GM23338 (cell line): ENCODE data around the gene PLG. TPM values are rescaled to one million over a fixed set of nuclear protein-coding genes. Genes with fewer than 3 reads are reported as not detected.

Experiments
- ATAC-seq: fragments of 200-7000 bp; cut with Tn5 transposase; 3 replicates; pipeline ENCODE4 v1.9.1; 2020
- DNase-seq: peaks from one replicate; pipeline ENCODE4 v3.0.0-alpha.2; 2015; ENCODE audit warnings: low spot score
- H2AFZ ChIP-seq: fragments of 200-600 bp; sonication (generic); 2 replicates; pipeline ENCODE4 v1.8.0; 2016; ENCODE audit warnings: antibody characterized with exemption, mild to moderate bottlenecking, moderate library complexity
- H3F3A ChIP-seq: fragments of 200-600 bp; sonication (generic); replicated peaks from 2 replicates; pipeline ENCODE4 v1.8.0; 2017; ENCODE audit warnings: antibody characterized with exemption, mixed run types, low read depth
- H3K27ac ChIP-seq: fragments of 200-600 bp; sonication (generic); 2 replicates; pipeline ENCODE4 v1.6.1; 2016; ENCODE audit warnings: low read depth
- H3K27me3 ChIP-seq: fragments of 200-600 bp; sonication (generic); 2 replicates; pipeline ENCODE4 v1.8.0; 2016; ENCODE audit warnings: mild to moderate bottlenecking, mixed run types, moderate library complexity; ENCODE audit not compliant: insufficient read depth
- H3K36me3 ChIP-seq: fragments of 200-600 bp; sonication (generic); 2 replicates; pipeline ENCODE4 v1.8.0; 2016; ENCODE audit warnings: mild to moderate bottlenecking; ENCODE audit not compliant: insufficient read depth
- H3K4me1 ChIP-seq: fragments of 200-600 bp; sonication (generic); 2 replicates; pipeline ENCODE4 v1.8.0; 2016; ENCODE audit warnings: mild to moderate bottlenecking, moderate library complexity; ENCODE audit not compliant: insufficient read depth
- H3K4me2 ChIP-seq: fragments of 200-600 bp; sonication (generic); 2 replicates; pipeline ENCODE4 v1.7.1; 2017; ENCODE audit warnings: mixed run types
- H3K4me3 ChIP-seq: fragments of 200-600 bp; sonication (generic); 2 replicates; pipeline ENCODE4 v1.6.1; 2016; ENCODE audit warnings: mixed run types
- H3K79me2 ChIP-seq: fragments of 200-600 bp; sonication (generic); replicated peaks from 2 replicates; pipeline ENCODE4 v1.8.0; 2017; ENCODE audit warnings: mild to moderate bottlenecking; ENCODE audit not compliant: insufficient read depth
- H3K9me2 ChIP-seq: fragments of 200-600 bp; sonication (generic); 2 replicates; pipeline ENCODE4 v1.8.0; 2017; ENCODE audit not compliant: insufficient read depth
- H4K20me1 ChIP-seq: fragments of 200-600 bp; sonication (generic); replicated peaks from 2 replicates; pipeline ENCODE4 v1.8.0; 2017; ENCODE audit warnings: mild to moderate bottlenecking; ENCODE audit not compliant: insufficient read depth
- H3K27ac Mint-ChIP-seq: 2 replicates; pipeline ENCODE4 v1.8.0; 2020; ENCODE audit warnings: inconsistent platforms, mild to moderate bottlenecking, moderate library complexity, mixed read lengths
- H3K27me3 Mint-ChIP-seq: 3 replicates; pipeline ENCODE4 v1.8.0; 2022; ENCODE audit warnings: low read depth, mild to moderate bottlenecking, moderate library complexity, mixed read lengths, inconsistent platforms; ENCODE audit not compliant: insufficient read depth, poor library complexity
- H3K36me3 Mint-ChIP-seq: 3 replicates; pipeline ENCODE4 v1.8.0; 2021; ENCODE audit warnings: low read depth, mild to moderate bottlenecking, inconsistent platforms, moderate library complexity, mixed read lengths
- H3K4me1 Mint-ChIP-seq: 3 replicates; pipeline ENCODE4 v1.8.0; 2020; ENCODE audit warnings: mild to moderate bottlenecking, inconsistent platforms, mixed read lengths
- H3K4me3 Mint-ChIP-seq: 3 replicates; pipeline ENCODE4 v1.8.0; 2021; ENCODE audit warnings: moderate library complexity, mild to moderate bottlenecking, inconsistent platforms, mixed read lengths
- H3K9me3 Mint-ChIP-seq: 3 replicates; pipeline ENCODE4 v1.8.0; 2020; ENCODE audit warnings: moderate library complexity, mild to moderate bottlenecking, inconsistent platforms, mixed read lengths
- CREB1 ChIP-seq: fragments of 250-450 bp; sonication (Bioruptor Pico); IDR thresholded peaks from 2 replicates; pipeline ENCODE4 v1.5.0; 2020; ENCODE audit warnings: low read depth, mild to moderate bottlenecking, moderate library complexity
- ETS1 ChIP-seq: IDR thresholded peaks from 2 replicates; pipeline ENCODE4 v1.6.1; 2016; ENCODE audit warnings: antibody characterized with exemption
- EZH2 ChIP-seq: fragments of 200-600 bp; sonication (generic); IDR thresholded peaks from one replicate; pipeline ENCODE4 v1.8.0; 2017; ENCODE audit warnings: antibody characterized with exemption, mild to moderate bottlenecking, low read depth; ENCODE audit not compliant: unreplicated experiment
- EZH2phosphoT487 ChIP-seq: fragments of 200-600 bp; sonication (generic); IDR thresholded peaks from one replicate; pipeline ENCODE4 v1.8.1; 2018; ENCODE audit warnings: antibody characterized with exemption; ENCODE audit not compliant: unreplicated experiment
- JUNB ChIP-seq: IDR thresholded peaks from one replicate; pipeline ENCODE4 v1.6.1; 2016; ENCODE audit warnings: antibody characterized with exemption; ENCODE audit not compliant: unreplicated experiment
- NANOG ChIP-seq: IDR thresholded peaks from 2 replicates; pipeline ENCODE4 v1.6.1; 2016; ENCODE audit warnings: antibody characterized with exemption, borderline replicate concordance
- POLR2AphosphoS5 ChIP-seq: IDR thresholded peaks from 2 replicates; pipeline ENCODE4 v1.6.1; 2016; ENCODE audit warnings: antibody characterized with exemption, low read depth
- REST ChIP-seq: IDR thresholded peaks from one replicate; pipeline ENCODE4 v1.6.1; 2018; ENCODE audit warnings: antibody characterized with exemption; ENCODE audit not compliant: unreplicated experiment
- STAT1 ChIP-seq: IDR thresholded peaks from one replicate; pipeline ENCODE4 v1.6.1; 2016; ENCODE audit warnings: antibody characterized with exemption; ENCODE audit not compliant: unreplicated experiment
- ZNF114 ChIP-seq: fragments of 250-450 bp; sonication (Bioruptor Pico); IDR thresholded peaks from 2 replicates; pipeline ENCODE4 v1.5.0; 2020; ENCODE audit warnings: mild to moderate bottlenecking, moderate library complexity
- ZNF331 ChIP-seq: fragments of 250-450 bp; sonication (Bioruptor Pico); IDR thresholded peaks from 2 replicates; pipeline ENCODE4 v1.5.0; 2020; ENCODE audit warnings: low read depth, mild to moderate bottlenecking, moderate library complexity
- ZNF462 ChIP-seq: fragments of 250-450 bp; sonication (Bioruptor Pico); IDR thresholded peaks from 2 replicates; pipeline ENCODE4 v1.5.0; 2020; ENCODE audit warnings: mild to moderate bottlenecking, moderate library complexity
- polyA plus RNA-seq: library from polyadenylated mRNA; unstranded; fragments of >200 nt; fragmentation: Nextera tagmentation; extraction: Ambion mirVana; gene quantifications from 2 replicates; pipeline ENCODE4 v1.2.1, GENCODE V29; 2016
- total RNA-seq: library from RNA; depleted of rRNA; stranded (reverse); fragments of >200 nt; shearing (Covaris generic); gene quantifications from 2 replicates; pipeline ENCODE4 v1.2.3, GENCODE V29; 2014
- TF ChIP-seq, protein P1 (sequence below), 2 experiments: fragments of 200-600 bp in 1 of 2; sonication (generic) in 1 of 2; conservative IDR thresholded peaks; 2 replicates each; pipeline versions ENCODE4 v1.5.1 to v1.6.1; 2016 to 2017; ENCODE audit warnings: antibody characterized with exemption in 2 of 2, low read depth in 2 of 2, mild to moderate bottlenecking in 2 of 2, moderate library complexity in 1 of 2

The PLG gene
- total and polyA plus RNA-seq, 2 experiments from 2014 or later, result not detected

- H3K9me2 ChIP-seq, result 0 out of 2 replicates have a peak, but pooled peaks cover 2% of the 10 kb centered on the region
- no peak overlapping the region for H3K4me2 ChIP-seq
- H3K4me3 ChIP-seq, result no peak overlapping the region
- no peaks in the 10 kb centered on the region for H3K36me3 ChIP-seq
- no peak for TF ChIP-seq EZH2phosphoT487
- TF ChIP-seq ZNF114 (CRISPR knock-in tag), result no peak
- TF ChIP-seq ETS1, result no peak
- TF ChIP-seq EZH2, result no peak
- TF ChIP-seq ZNF331, result no peak
- no peak for TF ChIP-seq STAT1
- no peak for TF ChIP-seq REST
- TF ChIP-seq, protein P1, sequence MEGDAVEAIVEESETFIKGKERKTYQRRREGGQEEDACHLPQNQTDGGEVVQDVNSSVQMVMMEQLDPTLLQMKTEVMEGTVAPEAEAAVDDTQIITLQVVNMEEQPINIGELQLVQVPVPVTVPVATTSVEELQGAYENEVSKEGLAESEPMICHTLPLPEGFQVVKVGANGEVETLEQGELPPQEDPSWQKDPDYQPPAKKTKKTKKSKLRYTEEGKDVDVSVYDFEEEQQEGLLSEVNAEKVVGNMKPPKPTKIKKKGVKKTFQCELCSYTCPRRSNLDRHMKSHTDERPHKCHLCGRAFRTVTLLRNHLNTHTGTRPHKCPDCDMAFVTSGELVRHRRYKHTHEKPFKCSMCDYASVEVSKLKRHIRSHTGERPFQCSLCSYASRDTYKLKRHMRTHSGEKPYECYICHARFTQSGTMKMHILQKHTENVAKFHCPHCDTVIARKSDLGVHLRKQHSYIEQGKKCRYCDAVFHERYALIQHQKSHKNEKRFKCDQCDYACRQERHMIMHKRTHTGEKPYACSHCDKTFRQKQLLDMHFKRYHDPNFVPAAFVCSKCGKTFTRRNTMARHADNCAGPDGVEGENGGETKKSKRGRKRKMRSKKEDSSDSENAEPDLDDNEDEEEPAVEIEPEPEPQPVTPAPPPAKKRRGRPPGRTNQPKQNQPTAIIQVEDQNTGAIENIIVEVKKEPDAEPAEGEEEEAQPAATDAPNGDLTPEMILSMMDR (conservative IDR thresholded peaks at IDR 0.05; ENCODE audit: low read depth in 2 of 2), result no peak
- no peak for TF ChIP-seq POLR2AphosphoS5
- TF ChIP-seq JUNB, result no peak
- TF ChIP-seq NANOG, result no peak
- no peak for TF ChIP-seq ZNF462
- TF ChIP-seq CREB1 (CRISPR knock-in tag), result no peak
- no peaks in the 10 kb centered on the region for H3K4me1 Mint-ChIP-seq
- H3K27me3 ChIP-seq, result no peaks in the 10 kb centered on the region
- H3K27me3 Mint-ChIP-seq, result no peaks in the 10 kb centered on the region
- peaks cover 6% of the 10 kb centered on the region; the same call in 2 of the 3 replicates for H3K36me3 Mint-ChIP-seq
- no peak overlapping the region for H3K27ac ChIP-seq
- H4K20me1 ChIP-seq, result no peaks in the 10 kb centered on the region
- no peaks in the 10 kb centered on the region for H3K4me1 ChIP-seq
- ATAC-seq, result no peak
- peak overlapping the region; percentile 69 for H2AFZ ChIP-seq
- peaks cover 19% of the 10 kb centered on the region for H3K9me3 Mint-ChIP-seq
- no peaks in the 10 kb centered on the region for H3F3A ChIP-seq
- H3K27ac Mint-ChIP-seq, result no peak overlapping the region
- peak; percentile 10 for DNase-seq
- H3K4me3 Mint-ChIP-seq, result no peak overlapping the region
- no peaks in the 10 kb centered on the region for H3K79me2 ChIP-seq
These were observed 16.1 kb upstream of the PLG start for GRCh38 chr6:160685762-160686450.
